Stimulated activated CD4-positive, alpha-beta T cell treated with anti-CD3 and anti-CD28 coated beads, Interleukin-2, amount 100 ng/mL, for 48 hours (primary cell): ENCODE measurements around the gene MORN4.

ENCODE experiments used
- DNase-seq, 2 donors: peaks; one replicate each; pipeline ENCODE4 v3.0.0-alpha.2; 2020

Gene MORN4

GRCh38 chr10:97572214-97572989, 60.9 kb downstream of the MORN4 start, which contains the start of gene ANKRD2:
Gene ANKRD2 (plus strand): TSS chr10:97572779. CDS start chr10:97572789, 10 bp downstream.
- DNase-seq, result peak; percentile 40 to 56

DNA sequence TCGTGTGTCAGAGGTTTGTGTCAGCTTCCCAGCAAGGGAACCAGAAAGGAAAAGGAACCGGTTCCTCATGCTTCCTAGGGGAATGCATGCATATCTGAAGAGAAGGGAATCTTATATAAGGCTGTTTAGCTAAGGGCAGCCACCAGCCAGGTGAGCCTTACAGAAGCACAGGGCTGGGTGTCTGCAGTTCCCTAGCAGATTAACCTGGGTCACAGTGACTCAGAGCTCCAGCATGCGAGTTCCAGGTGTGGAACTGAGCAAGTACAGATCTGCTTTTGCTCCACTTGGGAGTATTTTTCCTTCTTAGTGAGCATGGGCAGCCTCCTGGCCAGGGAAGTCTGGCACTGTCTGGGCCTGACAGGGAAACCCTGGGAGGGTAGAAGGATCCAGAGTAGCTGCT, 61.7 kb downstream of the MORN4 start:
- no peak for DNase-seq

DNA sequence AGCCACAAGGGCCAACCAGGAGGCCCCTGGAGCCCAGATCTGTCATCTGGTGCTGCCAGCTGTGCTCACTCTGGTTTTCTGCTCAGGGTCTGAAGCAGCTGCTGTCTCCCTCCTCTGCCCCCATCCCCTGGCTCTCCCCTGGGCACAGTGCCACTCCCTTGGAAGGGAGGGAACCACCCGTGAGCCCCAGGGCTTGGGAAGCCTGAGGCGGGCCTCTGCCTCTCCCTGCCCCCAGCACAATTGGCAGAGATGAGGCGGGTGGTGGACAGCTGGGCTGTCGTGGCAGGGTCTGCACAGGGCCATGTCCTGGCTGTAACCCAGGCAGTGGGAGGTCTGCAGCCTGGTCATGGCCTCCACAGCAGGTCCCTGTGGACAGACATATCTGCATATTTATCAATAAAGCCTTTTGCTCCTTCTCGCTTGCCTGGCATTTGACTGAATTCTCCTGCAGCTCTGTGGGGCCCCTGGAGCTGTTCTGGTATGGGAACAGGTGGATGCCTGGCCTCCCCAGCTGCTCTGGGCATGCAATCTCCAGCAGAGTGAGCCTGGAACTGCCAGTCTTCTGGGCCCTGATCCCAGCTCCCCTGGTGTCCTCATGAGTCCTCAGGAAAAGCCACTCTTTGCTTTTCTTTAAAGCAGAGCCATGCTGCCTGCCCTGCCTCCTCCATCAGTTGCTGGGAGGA, 62.4 kb downstream of the MORN4 start:
- DNase-seq, result no peak

DNA sequence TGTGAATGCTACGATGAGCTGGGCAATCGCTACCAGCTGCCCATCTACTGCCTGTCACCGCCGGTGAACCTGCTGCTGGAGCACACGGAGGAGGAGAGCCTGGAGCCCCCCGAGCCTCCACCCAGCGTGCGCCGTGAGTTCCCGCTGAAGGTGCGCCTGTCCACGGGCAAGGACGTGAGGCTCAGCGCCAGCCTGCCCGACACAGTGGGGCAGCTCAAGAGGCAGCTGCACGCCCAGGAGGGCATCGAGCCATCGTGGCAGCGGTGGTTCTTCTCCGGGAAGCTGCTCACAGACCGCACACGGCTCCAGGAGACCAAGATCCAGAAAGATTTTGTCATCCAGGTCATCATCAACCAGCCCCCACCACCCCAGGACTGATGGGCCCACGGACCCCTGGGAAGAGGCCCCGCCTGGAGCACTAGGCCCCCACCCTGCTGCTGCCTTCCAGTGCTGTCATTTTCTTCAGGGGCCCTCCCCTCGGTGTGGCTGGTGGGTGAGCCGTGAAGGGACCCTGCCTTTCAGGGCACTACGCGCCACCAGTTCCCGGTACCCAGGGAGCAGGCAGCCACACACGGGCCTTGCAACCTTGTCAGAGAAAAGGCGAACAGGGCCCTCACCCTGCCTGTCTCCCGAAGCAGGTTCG, 63.0 kb downstream of the MORN4 start:
- no peak for DNase-seq

- no peak for DNase-seq
These were observed 65.4 kb downstream of the MORN4 start for GRCh38 chr10:97567891-97568290.

GRCh38 chr10:97566336-97566996, 66.8 kb downstream of the MORN4 start:
- no peak for DNase-seq

DNA sequence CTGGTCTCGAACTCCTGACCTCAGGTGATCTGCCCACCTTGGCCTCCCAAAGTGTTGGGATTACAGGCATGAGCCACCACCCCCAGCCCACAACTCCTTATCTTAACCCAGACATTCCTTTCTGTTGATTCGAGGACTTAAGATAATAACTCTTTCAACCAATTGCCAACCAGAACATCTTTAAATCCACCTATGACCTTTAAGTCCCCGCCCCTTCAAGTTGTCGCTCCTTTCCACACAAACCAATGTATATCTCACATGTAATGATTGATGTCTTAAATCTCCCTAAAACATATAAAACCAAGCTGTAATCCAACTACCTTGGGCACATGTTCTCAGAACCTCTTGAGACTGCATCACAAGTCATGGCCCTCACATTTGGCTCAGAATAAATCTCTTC, 68.5 kb downstream of the MORN4 start:
- no peak for DNase-seq
